WERI-Rb-1 (cell line): Measurements from ENCODE around the gene PLXNA1.

ENCODE experiments used
- DNase-seq: peaks from one replicate; pipeline ENCODE4 v3.0.0-alpha.2; 2020
- H3K27ac ChIP-seq: fragments of 250-450 bp; sonication (Bioruptor Pico); 2 replicates; pipeline ENCODE4 v1.5.1; 2020; ENCODE audit warnings: mild to moderate bottlenecking, moderate library complexity
- H3K27me3 ChIP-seq: fragments of 250-450 bp; sonication (Bioruptor Pico); 2 replicates; pipeline ENCODE4 v1.5.1; 2021; ENCODE audit warnings: mild to moderate bottlenecking, low read depth, moderate library complexity; ENCODE audit not compliant: insufficient read depth, severe bottlenecking
- H3K36me3 ChIP-seq: fragments of 250-450 bp; sonication (Bioruptor Pico); 2 replicates; pipeline ENCODE4 v1.5.1; 2020; ENCODE audit warnings: mild to moderate bottlenecking, moderate library complexity
- H3K4me3 ChIP-seq: 2 replicates; pipeline ENCODE4 v1.5.1; 2011; ENCODE audit warnings: low read depth, mild to moderate bottlenecking, control low read depth, low read length
- H3K9me3 ChIP-seq: fragments of 250-450 bp; sonication (Bioruptor Pico); 2 replicates; pipeline ENCODE4 v1.5.1; 2021; ENCODE audit warnings: mild to moderate bottlenecking, moderate library complexity; ENCODE audit not compliant: severe bottlenecking
- TF ChIP-seq, protein P1 (sequence below): IDR thresholded peaks from 2 replicates; pipeline ENCODE4 v1.5.1; 2011; ENCODE audit warnings: low read depth, mild to moderate bottlenecking, control low read depth, inconsistent platforms, low read length

Gene PLXNA1

DNA sequence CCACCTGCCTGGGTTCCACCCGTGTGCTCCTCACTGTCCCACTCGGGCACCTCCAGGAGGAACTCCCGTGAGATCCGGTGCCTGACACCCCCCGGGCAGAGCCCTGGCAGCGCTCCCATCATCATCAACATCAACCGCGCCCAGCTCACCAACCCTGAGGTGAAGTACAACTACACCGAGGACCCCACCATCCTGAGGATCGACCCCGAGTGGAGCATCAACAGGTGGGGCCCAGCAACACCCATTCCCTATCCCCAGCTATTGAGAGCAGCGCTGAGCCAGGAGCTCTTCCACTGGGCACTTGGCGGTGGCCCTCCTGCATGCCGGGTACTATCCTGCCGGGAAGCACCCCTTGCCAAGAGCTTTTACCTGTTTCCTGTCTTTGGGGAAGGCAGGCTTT, 33.5 kb downstream of the PLXNA1 start:
- TF ChIP-seq, protein P1, sequence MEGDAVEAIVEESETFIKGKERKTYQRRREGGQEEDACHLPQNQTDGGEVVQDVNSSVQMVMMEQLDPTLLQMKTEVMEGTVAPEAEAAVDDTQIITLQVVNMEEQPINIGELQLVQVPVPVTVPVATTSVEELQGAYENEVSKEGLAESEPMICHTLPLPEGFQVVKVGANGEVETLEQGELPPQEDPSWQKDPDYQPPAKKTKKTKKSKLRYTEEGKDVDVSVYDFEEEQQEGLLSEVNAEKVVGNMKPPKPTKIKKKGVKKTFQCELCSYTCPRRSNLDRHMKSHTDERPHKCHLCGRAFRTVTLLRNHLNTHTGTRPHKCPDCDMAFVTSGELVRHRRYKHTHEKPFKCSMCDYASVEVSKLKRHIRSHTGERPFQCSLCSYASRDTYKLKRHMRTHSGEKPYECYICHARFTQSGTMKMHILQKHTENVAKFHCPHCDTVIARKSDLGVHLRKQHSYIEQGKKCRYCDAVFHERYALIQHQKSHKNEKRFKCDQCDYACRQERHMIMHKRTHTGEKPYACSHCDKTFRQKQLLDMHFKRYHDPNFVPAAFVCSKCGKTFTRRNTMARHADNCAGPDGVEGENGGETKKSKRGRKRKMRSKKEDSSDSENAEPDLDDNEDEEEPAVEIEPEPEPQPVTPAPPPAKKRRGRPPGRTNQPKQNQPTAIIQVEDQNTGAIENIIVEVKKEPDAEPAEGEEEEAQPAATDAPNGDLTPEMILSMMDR = no peak
- H3K27ac ChIP-seq = no peak overlapping the region
- DNase-seq = no peak
- no peaks in the 10 kb centered on the region for H3K27me3 ChIP-seq
- H3K36me3 ChIP-seq = peaks cover 78% of the 10 kb centered on the region
- H3K9me3 ChIP-seq = no peaks in the 10 kb centered on the region
- no peak overlapping the region for H3K4me3 ChIP-seq

DNA sequence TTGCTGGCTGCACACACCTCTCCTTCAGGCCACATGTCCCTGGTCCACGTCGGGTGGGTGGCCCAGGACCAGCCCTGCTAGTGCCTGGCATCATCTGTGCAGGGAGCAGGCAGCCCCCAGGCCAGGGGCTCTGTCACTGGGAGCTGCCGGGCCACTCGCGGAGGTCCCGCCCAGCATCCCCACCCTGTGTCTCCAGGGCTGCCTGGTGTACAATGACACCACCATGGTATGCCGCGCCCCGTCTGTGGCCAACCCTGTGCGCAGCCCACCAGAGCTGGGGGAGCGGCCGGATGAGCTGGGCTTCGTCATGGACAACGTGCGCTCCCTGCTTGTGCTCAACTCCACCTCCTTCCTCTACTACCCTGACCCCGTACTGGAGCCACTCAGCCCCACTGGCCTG, 34.3 kb downstream of the PLXNA1 start:
- Histone ChIP-seq H3K27me3 (no peaks in the 10 kb centered on the region), H3K9me3 (no peaks in the 10 kb centered on the region), H3K4me3 (no peak overlapping the region), H3K27ac (no peak overlapping the region), H3K36me3 (peaks cover 78% of the 10 kb centered on the region)
- no peak for DNase-seq
- TF ChIP-seq, protein P1 = no peak

DNA sequence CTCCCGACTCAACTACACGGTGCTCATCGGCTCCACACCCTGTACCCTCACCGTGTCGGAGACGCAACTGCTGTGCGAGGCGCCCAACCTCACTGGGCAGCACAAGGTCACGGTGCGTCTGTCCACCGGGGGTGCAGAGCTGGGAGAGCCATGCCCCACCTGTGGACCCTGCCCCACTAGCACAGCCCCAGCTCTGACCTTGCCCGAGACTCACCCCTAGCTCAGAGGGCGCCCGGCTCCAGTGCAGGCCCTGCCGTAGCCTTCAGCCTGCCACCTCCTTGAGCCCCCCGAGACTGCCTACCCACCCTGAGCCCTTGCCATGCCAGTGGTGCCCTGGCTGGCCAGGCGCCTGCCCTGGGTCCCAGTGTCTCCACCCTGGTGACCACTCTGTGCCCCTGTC, 34.9 kb downstream of the PLXNA1 start:
- H3K27ac ChIP-seq = no peak overlapping the region
- peaks cover 77% of the 10 kb centered on the region for H3K36me3 ChIP-seq
- no peak for DNase-seq
- no peaks in the 10 kb centered on the region for H3K27me3 ChIP-seq
- TF ChIP-seq, protein P1 = no peak
- no peak overlapping the region for H3K4me3 ChIP-seq
- H3K9me3 ChIP-seq = no peaks in the 10 kb centered on the region

DNA sequence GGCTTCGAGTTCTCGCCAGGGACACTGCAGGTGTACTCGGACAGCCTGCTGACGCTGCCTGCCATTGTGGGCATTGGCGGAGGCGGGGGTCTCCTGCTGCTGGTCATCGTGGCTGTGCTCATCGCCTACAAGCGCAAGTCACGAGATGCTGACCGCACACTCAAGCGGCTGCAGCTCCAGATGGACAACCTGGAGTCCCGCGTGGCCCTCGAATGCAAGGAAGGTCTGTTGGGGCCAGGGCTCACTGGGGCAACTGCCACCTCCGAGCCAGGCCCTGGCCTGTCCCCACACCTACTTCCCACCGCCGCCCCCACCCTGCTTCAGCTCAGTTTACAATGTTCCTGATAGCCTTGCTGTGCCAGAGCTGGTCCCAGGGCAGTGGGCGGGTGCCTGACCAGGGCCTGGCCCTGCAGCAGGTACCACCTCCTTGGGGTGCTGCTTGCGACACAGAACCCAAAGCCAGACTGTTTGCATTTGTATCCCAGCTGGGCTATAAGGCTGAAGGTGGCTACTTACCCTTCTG, 35.5 kb downstream of the PLXNA1 start:
- Histone ChIP-seq H3K27ac (no peak overlapping the region), H3K36me3 (peaks cover 78% of the 10 kb centered on the region), H3K9me3 (no peaks in the 10 kb centered on the region), H3K4me3 (no peak overlapping the region), H3K27me3 (no peaks in the 10 kb centered on the region)
- no peak for DNase-seq
- TF ChIP-seq, protein P1 = no peak

DNA sequence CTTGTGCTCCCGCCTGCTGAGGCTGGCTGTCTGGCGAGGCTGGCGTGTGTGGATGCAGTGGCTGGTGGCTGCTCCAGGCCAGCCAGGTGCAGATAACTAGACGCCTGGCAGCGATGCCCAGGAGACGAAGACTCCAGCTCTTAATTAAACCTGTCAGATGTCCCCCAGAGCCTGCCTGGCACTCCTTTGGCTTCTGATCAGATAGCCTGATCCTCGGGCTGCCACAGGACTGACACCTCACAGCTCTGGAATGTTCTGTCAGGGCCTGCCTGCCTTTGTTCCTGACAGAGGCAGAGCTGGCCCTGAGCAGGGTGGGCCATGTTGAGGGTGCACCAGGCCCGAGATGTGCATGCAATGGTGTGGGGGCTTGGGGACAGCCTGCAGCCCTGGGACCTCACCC, 36.5 kb downstream of the PLXNA1 start:
- H3K27ac ChIP-seq = no peak overlapping the region
- H3K27me3 ChIP-seq = no peaks in the 10 kb centered on the region
- no peak overlapping the region for H3K4me3 ChIP-seq
- TF ChIP-seq, protein P1 = no peak
- no peaks in the 10 kb centered on the region for H3K9me3 ChIP-seq
- no peak for DNase-seq
- peaks cover 83% of the 10 kb centered on the region for H3K36me3 ChIP-seq

DNA sequence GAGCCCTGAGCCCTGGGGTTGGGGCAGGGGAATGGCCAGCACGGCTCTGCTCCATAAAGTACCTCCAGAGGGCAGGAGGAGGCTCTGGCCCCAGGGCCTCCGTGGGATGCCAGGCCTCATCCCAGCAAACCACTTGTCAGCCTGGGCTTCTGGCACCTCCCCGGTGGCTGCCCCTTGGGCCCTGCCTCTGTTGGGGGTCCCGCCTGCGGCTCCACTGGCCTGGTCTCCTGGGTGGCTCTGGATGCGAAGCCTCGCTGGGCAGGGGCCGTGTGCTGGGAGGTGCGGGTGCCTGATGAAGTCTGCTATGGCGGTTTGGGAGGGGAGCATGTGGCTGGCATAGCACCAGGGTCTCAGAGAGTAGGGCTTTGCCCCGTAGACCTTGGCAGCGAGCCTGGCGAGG, 37.6 kb downstream of the PLXNA1 start:
- TF ChIP-seq, protein P1 = no peak
- no peak for DNase-seq
- no peak overlapping the region for H3K27ac ChIP-seq
- H3K9me3 ChIP-seq = no peaks in the 10 kb centered on the region
- H3K36me3 ChIP-seq = peaks cover 87% of the 10 kb centered on the region
- H3K4me3 ChIP-seq = no peak overlapping the region
- no peaks in the 10 kb centered on the region for H3K27me3 ChIP-seq
